ENCODE measurements around the gene SERHL2. TPM values are rescaled to one million over a fixed set of nuclear protein-coding genes. Genes with fewer than 3 reads are reported as not detected.

Gene SERHL2
- total and polyA plus RNA-seq, 2 donors (not counting 3 experiments of a cell fraction or from before 2014, with no cell fraction given): 0.80 to 2.0 TPM

GRCh38 chr22:42611051-42611450, 57.3 kb downstream of the SERHL2 start:
- FAIRE-seq (no peak), DNase-seq (ENCODE audit: low read depth, low spot score) (no peak)
- no peak for TF ChIP-seq POLR2A (IDR thresholded peaks at IDR 0.05; ENCODE audit: low read depth, low read length)
- TF ChIP-seq GATA2 (IDR thresholded peaks at IDR 0.05; ENCODE audit: insufficient read depth, insufficient read length, low read depth, low read length): no peak
- no peak for TF ChIP-seq CTCF (IDR thresholded peaks at IDR 0.05; ENCODE audit: extremely low read depth in 1 of 2, insufficient read depth in 1 of 2, low read depth in 1 of 2, low read length in 2 of 2)
- TF ChIP-seq EZH2 (IDR thresholded peaks at IDR 0.05; ENCODE audit: borderline replicate concordance, low read depth, low read length, severe bottlenecking): no peak
- TF ChIP-seq POLR2AphosphoS5 (IDR thresholded peaks at IDR 0.05; ENCODE audit: insufficient read depth, low read depth, low read length): no peak
- no peak for TF ChIP-seq JUN (IDR thresholded peaks at IDR 0.05; ENCODE audit: borderline replicate concordance, insufficient read depth, insufficient read length, low read depth)
- TF ChIP-seq MYC (IDR thresholded peaks at IDR 0.05; ENCODE audit: low read depth, low read length): no peak
- no peak for TF ChIP-seq FOS (IDR thresholded peaks at IDR 0.05; ENCODE audit: borderline replicate concordance, insufficient read depth, low read length)
- no peak for TF ChIP-seq MAX (IDR thresholded peaks at IDR 0.05; ENCODE audit: insufficient read depth, insufficient read length)
- dilution Hi-C loops (cut with MboI; ENCODE audit: extremely low pct_ligation_motif_present, low sequenced_read_pairs) (no loop called here), intact Hi-C loops (cut with micrococcal nuclease) (no loop called here)
- Histone ChIP-seq H3K4me3 (replicated peaks in 1 of 3; ENCODE audit: insufficient read depth in 1 of 3, low read depth in 1 of 3, low read length in 3 of 3) (no peak overlapping the region), H3K79me2 (ENCODE audit: control insufficient read depth, insufficient read depth, low read length) (peaks cover 71% of the 10 kb centered on the region), H2AFZ (ENCODE audit: low read depth, low read length) (no peak overlapping the region), H4K20me1 (replicated peaks; ENCODE audit: control insufficient read depth, extremely low read depth, insufficient read depth, low read length) (no peaks in the 10 kb centered on the region), H3K27me3 (ENCODE audit: control insufficient read depth in 2 of 2, insufficient read depth in 2 of 2, low read length in 2 of 2) (no peaks in the 10 kb centered on the region), H3K4me1 (ENCODE audit: control insufficient read depth, extremely low read depth, insufficient read depth, low read length) (peaks cover 35% of the 10 kb centered on the region), H3K9me1 (replicated peaks; ENCODE audit: control insufficient read depth, extremely low read depth, insufficient read depth, low read length) (no peaks in the 10 kb centered on the region), H3K36me3 (ENCODE audit: control insufficient read depth in 2 of 2, extremely low read depth in 1 of 2, insufficient read depth in 2 of 2, low read length in 2 of 2) (peaks cover 0 to 2% of the 10 kb centered on the region in 2 experiments), H3K27ac (ENCODE audit: insufficient read depth, low read depth, low read length) (no peak overlapping the region), H3K9ac (replicated peaks; ENCODE audit: extremely low read depth, insufficient read depth, low read length) (no peak overlapping the region), H3K9me3 (replicated peaks; ENCODE audit: control insufficient read depth, insufficient read depth, low read length) (no peaks in the 10 kb centered on the region), H3K4me2 (ENCODE audit: insufficient read depth, low read length) (no peak overlapping the region)
- BruUV-seq (replicated peaks): no TSS peak
- ChIA-PET POLR2A (no interaction called here), CTCF (no interaction called here)

All from endothelial cell of umbilical vein (primary cell).